GM21515 (cell line): ENCODE data around the gene HTRA3.
A peak's percentile ranks its signal among the peaks of the same experiment; 100 is the strongest.

ENCODE experiments used
- ATAC-seq: cut with Tn5 transposase; IDR thresholded peaks from one replicate; pipeline ENCODE4 v1.9.1; 2021; ENCODE audit not compliant: unreplicated experiment

The HTRA3 gene

DNA sequence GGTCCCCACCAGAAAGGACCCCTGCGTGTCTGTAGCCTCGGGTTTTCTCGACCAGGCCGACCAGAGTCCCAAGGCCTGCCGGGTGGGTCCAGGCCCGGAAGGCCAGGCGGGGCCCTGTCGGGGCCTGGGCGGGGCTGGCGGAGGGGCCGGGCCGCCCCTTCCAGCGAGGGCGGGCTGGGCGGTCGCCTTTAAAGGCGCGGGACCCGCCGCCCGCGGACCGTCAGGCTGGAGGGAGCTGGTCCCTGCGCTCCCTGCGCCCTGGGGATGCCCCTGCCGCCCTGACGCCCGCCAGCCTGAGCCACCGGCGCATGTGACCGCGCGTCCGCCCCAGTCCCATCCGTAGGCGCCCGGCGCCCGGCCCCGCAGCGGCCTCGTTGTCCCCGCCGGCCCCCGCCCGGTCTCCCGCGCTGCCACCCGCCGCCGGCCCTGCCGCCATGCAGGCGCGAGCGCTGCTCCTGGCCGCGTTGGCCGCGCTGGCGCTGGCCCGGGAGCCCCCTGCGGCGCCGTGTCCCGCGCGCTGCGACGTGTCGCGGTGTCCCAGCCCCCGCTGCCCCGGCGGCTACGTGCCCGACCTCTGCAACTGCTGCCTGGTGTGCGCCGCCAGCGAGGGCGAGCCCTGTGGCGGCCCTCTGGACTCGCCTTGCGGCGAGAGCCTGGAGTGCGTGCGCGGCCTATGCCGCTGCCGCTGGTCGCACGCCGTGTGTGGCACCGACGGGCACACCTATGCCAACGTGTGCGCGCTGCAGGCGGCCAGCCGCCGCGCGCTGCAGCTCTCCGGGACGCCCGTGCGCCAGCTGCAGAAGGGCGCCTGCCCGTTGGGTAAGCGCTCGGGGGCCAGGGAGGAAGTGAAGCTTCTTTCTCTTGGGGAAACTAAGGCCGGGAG lies at the start of gene HTRA3:
TSS of gene HTRA3 (plus strand) at position 220 of the 883 bp plus-strand sequence. CDS start at position 435, 215 bp downstream.
- ATAC-seq, result no peak

DNA sequence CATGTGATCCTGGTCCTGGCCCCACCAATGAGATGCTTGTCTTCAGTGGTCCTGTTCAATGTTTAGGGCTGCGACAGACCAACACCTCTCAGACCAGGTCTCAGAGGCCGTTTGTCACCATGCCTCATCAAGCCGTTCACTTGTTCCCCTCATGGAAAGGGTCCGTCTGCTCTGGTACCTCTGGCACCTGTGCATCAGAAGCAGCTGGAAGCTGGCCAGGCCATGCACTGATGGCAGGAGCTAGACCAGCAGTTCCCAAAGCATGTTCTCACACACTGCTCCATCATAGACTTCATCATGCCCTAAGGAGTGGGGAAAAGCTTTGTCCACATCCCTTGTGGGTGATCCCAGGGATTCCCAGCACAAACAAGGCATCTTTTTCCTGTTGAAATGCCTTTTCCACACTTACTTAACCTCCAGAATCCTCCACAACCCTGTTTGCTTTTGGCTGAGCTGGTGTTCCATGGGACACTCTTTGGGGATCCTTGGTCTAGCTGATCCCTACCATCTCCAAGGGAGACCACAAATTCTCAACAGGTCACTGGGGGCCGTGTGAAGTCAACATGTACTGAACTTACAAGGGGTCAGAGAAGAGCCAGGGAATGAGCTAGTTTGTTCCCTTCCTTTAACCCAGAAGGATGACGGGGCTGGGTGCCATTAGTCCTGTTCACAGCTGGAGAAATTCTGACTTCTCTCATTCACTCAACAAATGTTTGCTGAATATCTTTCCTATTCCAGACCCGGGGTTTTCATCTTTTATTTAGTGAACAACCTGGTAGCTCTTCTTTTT lies 48.7 kb upstream of the HTRA3 start:
- ATAC-seq, result no peak

DNA sequence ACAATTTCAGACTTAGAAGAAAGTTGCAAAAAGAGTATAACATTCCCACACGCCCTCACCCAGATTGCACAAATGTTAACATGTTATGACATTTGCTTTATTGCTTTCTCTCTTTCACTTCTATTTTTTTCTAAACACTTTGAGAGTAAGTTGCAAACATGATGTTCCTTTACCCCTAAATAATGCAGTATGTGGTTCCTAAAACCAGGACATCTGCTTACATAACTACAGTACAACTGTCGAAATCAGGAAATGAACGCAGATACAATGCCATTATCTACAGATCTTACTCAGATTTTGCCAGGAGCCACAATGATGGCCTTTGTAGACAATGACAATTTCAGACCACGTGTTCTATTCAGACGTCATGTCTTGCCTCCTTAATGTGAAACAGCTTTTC lies 48.1 kb upstream of the HTRA3 start:
- no peak for ATAC-seq

DNA sequence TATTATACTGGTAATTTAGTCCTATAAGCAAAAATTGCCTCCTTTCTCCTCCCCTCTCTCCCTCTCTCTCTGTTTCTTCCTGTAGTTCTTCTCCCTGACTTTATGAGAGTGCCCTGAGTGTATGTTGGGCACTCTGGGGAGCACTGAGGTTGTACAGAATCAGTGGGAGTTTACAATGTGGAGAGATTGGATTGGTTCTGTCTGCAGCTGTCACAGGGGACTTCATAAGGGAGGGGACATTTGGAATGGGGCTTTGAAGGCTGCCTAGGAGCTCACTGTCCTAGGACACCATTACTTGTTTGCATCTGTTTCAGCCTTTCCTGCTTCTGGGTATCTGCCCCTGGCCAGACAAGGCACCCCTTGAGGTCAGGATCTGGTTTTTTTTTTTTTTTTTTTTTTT lies 47.6 kb upstream of the HTRA3 start:
- no peak for ATAC-seq

DNA sequence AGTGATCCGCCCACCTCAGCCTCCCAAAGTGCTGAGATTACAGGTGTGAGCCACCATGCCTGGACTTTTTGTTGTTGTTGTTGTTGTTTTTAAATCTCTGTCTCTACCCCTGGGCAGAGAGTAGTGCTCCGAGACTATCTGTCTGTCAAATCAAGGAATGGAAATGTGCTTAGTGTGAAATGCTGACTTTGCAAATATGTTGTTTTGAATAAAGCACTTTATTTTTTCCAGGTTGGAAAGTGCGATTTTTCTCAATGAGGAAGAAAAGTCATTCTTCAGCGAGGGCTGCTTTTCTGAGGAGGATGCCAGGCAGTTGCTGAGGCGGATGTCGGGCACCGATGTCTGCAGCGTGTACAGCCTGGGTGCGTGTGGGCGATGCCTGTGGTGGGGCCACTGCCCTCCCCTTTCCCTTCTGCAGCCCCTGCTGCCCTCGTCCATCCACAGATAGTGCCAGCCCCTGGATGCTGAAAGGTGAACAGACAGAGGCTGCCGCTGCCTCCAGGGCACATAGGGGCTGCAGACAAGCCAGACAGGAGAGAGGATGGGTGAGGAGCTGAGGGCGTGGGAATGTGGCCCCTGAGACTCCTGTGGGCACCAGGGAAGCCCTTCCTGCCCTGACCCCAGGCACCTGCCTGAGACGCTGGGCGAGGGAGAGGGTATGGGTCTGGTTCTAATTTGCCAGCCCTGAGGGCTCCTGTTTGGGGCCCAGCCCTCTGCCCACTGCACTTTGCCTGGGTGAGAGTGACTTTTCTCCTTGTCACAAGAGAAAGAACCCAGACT lies 46.8 kb upstream of the HTRA3 start:
- no peak for ATAC-seq

DNA sequence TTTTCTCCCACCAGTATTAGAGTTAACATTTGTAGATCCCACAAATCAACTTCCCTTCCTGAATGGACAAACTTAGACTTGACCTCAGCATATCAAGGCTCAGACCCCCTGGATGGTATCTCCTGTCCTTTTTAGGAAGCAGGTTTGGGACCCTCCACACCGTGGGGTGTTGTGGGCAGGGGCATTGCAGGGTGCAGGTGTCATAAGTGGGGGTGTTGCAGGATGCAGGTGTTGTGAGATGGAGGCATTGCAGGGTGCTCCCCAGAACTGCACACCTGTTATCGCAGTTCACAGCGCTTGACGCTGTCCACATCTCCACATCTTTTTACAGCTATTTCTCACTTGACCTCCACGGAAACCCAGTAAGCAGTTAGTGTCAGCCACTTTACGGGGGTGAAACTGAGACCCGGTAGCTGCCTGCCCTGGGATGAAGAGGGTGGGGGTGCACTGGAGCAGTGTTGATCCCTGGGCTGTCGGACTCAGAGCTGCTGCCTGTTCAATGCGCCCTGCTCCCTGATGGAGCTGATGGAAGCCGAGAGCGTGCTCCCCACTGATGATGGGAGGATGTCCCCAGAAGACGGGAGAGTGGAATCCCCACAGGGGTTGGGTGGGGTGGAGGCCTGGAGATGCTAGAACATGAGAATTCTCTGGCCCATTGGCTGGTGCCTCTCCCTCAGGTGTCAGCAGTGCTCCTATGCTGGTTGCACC lies 45.1 kb upstream of the HTRA3 start:
- no peak for ATAC-seq

DNA sequence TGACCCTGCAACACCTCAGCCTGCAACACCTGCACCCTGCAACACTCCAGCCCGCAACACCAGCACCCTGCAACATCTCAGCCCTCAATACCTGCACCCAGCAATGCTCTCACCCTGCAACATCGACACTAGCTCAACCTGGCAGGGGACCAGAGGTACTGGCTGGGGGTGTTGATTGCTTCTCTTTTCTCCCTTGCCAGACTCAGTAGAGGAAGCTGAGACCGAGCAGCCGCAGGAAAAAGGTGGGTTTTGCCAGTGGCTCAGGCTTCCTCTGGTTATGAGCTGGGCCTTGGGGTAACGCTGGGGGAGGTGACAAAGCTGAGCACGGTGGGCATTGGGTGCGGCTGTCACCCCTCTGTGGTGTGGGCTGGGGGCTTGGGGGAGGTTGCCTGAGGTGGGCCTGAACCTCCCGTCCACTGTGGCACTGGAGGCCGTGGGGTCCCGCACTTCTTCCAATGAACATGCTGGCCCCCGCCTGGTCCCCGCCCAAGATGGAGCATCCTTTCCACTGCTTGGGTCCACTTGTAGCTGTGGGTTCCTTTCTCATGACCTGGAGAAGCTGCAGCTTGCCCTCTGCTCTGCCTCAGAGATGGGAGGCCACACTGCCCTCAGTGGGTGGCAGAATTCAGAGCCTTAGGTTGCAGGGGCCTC lies 44.5 kb upstream of the HTRA3 start:
- no peak for ATAC-seq

DNA sequence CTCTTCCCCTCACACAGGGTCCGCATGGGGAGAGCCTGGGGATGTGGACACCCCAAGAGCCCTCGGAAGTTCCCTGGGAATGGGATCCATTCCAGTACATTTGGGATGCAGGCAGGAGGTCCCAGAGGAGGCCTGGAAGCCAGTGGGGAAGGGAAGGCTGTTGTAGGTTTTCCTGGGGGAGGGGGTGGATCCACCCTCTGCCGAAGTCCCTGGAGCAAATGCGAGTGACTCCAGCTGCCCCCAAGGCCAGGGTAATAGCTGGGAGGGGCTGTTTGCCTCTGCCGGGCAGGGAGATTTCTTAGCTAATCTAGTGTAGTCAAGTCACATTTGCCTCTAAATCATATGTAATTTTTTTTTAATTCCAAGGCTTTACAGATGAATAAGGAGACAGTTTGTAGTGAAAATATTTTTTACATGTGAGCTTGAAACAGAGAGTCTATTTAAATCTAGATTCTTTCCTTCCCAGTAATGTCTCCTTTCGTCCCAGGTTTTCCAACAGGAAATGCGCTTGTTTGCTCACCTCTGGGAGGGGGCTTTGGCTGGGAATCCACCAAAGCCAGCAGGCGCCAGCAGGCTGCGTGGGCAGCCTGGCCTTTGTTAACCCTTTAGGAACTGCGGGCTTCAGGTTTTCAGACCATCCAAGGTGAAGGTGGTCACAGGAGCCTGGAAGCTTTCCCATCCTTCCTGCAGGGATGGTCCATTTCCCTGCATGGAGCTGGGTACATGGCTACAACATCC lies 43.7 kb upstream of the HTRA3 start:
- ATAC-seq, result no peak

DNA sequence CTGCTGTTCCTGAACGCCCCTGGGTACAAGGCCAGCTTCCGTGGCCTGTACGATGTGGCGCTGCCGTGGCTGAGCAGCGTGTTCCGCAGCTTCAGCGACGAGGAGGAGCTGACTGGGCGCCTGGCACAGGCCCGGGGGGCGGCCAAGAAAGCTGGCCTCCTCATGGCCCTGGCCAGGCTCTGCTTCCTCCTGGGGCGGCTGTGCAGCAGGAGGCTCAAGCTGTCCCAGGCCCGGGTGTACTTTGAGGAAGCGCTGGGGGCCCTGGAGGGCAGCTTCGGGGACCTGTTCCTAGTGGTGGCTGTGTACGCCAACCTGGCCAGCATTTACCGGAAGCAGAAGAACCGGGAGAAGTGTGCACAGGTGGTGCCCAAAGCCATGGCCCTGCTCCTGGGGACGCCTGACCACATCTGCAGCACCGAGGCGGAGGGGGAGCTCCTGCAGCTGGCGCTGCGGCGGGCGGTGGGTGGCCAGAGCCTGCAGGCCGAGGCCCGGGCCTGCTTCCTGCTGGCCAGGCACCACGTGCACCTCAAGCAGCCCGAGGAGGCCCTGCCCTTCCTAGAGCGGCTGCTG lies 42.3 kb upstream of the HTRA3 start:
- ATAC-seq, result no peak

DNA sequence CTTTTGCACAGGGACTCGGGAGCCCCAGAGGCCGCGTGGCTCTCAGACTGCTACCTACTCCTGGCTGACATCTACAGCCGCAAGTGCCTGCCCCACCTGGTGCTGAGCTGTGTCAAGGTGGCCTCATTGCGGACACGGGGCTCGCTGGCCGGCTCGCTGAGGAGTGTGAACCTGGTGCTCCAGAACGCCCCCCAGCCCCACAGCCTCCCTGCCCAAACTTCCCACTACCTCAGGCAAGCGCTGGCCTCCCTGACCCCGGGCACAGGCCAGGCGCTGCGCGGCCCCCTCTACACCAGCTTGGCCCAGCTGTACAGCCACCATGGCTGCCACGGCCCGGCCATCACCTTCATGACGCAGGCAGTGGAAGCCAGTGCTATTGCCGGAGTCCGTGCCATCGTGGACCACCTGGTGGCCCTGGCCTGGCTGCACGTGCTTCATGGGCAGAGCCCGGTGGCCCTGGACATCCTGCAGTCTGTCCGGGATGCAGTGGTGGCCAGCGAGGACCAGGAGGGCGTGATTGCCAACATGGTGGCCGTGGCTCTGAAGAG lies 41.7 kb upstream of the HTRA3 start:
- no peak for ATAC-seq

DNA sequence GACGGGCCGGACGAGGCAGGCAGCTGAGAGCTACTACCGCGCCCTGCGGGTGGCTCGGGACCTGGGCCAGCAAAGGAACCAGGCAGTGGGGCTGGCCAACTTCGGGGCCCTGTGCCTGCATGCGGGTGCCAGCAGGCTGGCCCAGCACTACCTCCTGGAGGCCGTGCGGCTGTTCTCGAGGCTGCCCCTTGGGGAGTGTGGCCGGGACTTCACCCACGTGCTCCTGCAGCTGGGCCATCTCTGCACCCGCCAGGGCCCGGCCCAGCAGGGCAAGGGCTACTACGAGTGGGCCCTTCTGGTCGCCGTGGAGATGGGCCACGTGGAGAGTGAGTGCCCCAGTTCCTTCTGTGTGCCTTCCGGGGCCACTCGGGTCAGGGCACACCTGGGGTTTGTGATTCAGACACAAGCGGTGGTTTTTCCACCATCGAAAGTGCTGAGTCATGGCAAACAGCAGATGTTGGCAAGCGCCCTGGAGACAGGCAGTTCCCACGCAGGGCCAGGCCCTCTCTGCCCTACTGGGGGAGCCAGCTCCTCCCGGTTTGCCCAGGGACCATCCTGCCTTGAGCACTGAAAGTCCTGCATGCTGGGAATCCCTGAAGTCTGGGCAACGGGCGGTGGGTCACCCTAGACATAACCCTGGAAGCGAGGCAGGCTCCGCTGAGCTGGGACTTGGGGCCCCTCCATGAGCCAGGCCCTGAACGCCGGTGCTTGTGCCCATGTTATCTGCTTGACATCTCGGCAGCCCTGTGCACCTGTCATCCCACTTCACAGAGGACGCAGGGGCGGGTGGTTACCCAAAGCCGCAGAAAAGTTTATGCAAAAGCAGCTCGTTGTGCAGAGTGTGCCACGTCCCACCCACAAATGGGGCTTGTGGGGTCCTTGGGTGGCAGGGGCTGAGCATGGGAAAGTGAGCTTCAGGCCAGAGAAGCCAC lies 41.0 kb upstream of the HTRA3 start:
- ATAC-seq, result peak; percentile 57

DNA sequence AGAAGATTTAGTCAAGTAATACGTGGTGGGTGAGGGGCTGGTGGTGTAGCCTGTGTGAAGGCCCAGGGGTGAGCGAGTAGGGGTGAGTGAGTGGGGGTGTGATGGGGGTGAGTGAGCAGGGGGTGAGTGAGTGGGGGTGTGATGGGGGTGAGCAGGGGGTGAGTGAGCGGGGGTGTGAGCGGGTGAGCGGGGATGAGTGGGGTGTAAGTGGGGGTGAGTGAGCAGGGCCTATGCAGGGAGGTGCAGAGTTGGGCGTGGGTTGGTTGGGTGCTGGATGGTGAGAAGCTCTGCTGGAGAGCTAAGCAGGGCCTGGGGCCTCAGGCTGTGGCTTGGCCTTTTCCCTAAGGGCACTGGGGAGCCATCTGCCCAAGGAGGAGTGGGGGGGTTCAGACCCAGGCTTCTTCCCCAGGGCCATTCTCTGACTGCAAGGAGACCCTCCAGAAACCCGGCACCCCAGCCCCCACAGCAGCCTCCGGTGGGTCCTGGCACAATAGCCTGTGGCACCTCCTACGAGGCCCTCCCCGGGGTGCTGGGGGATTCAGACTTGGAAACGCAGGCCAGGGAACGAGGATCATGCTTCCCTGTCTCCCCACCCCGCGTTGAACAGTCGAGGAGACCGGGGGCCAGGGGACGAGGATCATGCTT lies 40.1 kb upstream of the HTRA3 start:
- no peak for ATAC-seq

DNA sequence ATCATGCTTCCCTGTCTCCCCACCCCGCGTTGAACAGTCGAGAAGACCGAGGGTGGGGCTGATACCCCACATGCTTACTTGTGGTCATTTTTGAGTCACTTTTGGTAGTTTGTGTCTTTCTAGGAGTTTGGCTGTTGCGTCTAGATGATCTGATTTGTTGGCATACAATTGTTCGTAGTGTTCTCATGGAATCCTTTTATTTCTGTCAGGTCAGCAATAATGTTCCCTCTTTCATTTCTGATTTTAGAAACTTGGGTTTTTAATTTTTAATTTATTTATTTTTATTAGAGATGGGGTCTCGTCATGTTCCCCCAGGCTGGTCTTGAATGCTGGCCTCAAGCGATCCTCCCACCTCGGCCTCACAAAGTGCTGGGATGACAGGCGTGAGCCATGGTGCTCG lies 39.5 kb upstream of the HTRA3 start:
- ATAC-seq, result no peak

DNA sequence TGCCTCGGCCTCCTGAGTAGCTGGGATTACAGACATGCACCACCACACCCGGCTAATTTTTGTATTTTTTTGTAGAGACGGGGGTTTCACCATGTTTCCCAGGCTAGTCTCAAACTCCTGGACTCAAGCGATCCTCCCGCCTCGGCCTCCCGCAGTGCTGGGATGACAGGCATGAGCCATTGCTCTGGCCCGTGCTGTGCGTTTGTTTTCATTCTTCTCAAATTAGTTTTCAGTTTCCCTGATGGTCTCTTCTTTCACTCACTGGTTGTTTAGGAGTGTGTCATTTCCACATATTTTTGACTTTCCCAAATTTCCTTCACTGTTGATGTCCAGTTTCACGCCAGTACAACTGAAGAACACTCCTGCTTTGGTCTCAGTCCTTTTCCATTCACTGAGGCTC lies 38.7 kb upstream of the HTRA3 start:
- no peak for ATAC-seq

DNA sequence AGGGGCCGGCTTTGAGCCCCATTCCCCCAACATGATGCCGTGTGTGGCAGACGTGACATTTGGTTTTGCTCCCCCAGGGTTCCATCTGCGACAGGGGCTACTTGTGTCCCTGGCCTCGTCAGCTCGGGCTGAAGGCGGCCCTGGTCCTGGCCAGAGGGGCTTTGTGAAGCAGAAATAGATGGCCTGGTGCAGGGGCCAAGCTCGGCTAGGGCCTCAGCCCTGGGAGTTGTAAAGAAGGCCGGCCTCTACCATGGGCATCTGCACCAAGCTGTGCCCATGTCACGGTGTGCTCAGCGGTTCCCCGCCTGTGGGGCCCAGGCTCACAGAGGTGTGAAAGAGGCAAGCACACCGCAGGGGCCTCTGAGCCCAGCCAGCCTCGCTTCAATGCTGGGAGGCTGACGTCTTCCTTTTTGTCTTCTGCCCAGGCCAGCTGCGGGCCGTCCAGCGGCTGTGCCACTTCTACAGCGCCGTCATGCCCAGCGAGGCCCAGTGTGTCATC lies 38.0 kb upstream of the HTRA3 start:
- no peak for ATAC-seq

DNA sequence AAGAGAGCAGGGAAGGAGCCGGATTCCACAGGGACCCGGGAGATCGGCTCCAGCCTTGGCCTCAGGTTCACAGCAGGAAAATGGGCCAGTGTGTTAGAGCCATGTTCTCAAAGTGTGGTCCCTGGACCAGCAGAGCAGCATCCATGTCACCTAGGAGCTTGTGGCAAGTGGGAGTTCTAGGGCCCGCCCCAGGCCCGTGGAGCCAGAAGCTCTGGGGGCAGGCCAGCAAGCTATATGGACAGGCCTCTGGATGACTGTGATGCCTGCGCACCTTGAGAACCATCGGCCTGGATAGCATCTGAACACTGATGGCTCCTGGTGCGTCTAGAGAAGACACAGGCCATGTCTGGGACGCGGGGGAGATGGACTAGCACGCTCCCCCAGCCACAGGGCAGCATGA lies 36.8 kb upstream of the HTRA3 start:
- ATAC-seq, result no peak
